AG04449 (cell line): ENCODE measurements around the gene FRMD6.

Experiments
- CTCF ChIA-PET: fragments of 350-600 bp; formaldehyde crosslinking; extraction: SDS; loops from one replicate; lab custom pipeline; 2021; ENCODE audit warnings: antibody characterized with exemption; lab: Yijun Ruan, JAX
- POLR2A ChIA-PET: fragments of 400-600, 350-600 bp; formaldehyde crosslinking; extraction: SDS; loops from one replicate; lab custom pipeline; 2020; ENCODE audit warnings: antibody characterized with exemption, inconsistent platforms; lab: Yijun Ruan, JAX
- DNase-seq: peaks from one replicate; pipeline ENCODE4 v3.0.0-alpha.2; 2010; ENCODE audit warnings: low read depth, low spot score
- H3K4me3 ChIP-seq: 2 replicates; pipeline ENCODE4 v1.5.1; 2011; ENCODE audit warnings: low read depth, mild to moderate bottlenecking, control low read depth, low read length
- TF ChIP-seq, protein P1 (sequence below): IDR thresholded peaks from one replicate; pipeline ENCODE4 v1.5.1; 2011; ENCODE audit warnings: mild to moderate bottlenecking, moderate library complexity, low read length, control low read depth, inconsistent platforms; ENCODE audit not compliant: insufficient read depth; ENCODE audit errors: missing control alignments

FRMD6 gene

GRCh38 chr14:51654533-51654845 is 2.8 kb downstream of the FRMD6 start:
- no peak for DNase-seq
- ChIA-PET POLR2A (interaction anchor here (0.7 kb wide), 1 partner anchor 54 kb away, joined by 3 read pairs; no protein-coding TSS in a partner anchor), CTCF (interaction anchor here (0.7 to 3.7 kb wide), 4 partner anchors 7 to 371 kb away, joined by 3 to 28 read pairs (median 13); no protein-coding TSS in a partner anchor)
- H3K4me3 ChIP-seq: peak overlapping the region; percentile 83
- TF ChIP-seq, protein P1, sequence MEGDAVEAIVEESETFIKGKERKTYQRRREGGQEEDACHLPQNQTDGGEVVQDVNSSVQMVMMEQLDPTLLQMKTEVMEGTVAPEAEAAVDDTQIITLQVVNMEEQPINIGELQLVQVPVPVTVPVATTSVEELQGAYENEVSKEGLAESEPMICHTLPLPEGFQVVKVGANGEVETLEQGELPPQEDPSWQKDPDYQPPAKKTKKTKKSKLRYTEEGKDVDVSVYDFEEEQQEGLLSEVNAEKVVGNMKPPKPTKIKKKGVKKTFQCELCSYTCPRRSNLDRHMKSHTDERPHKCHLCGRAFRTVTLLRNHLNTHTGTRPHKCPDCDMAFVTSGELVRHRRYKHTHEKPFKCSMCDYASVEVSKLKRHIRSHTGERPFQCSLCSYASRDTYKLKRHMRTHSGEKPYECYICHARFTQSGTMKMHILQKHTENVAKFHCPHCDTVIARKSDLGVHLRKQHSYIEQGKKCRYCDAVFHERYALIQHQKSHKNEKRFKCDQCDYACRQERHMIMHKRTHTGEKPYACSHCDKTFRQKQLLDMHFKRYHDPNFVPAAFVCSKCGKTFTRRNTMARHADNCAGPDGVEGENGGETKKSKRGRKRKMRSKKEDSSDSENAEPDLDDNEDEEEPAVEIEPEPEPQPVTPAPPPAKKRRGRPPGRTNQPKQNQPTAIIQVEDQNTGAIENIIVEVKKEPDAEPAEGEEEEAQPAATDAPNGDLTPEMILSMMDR: no peak

DNA sequence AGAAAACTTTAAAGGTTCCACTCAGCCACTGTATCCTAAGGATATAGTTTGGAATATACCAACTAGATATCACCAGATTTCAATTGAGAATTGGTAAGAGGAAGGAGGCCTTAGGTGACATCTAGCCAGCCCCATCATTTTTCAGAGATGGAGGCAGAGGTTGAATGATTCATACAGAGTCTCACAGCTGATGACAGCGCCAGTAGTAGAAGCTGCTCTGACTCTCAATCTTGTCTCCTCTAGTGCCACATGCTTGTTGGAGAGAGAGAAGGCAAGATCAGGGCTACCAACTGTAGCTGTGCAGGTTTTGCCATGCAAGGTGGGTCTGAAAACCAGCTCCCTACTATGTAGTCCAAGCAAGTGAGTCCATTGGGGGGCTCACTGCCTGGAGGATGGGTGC is 6.1 kb downstream of the FRMD6 start:
- TF ChIP-seq, protein P1: no peak
- POLR2A ChIA-PET: interaction anchor here (1.0 to 1.3 kb wide), 2 partner anchors 54 to 124 kb away, joined by 3 to 5 read pairs; no protein-coding TSS in a partner anchor
- no peak for DNase-seq
- CTCF ChIA-PET: interaction anchor here (0.9 to 4.0 kb wide), 6 partner anchors 10 to 355 kb away, joined by 3 to 24 read pairs (median 4); no protein-coding TSS in a partner anchor
- H3K4me3 ChIP-seq: peak overlapping the region; percentile 47

GRCh38 chr14:51658441-51659173 is 6.9 kb downstream of the FRMD6 start:
- ChIA-PET CTCF (interaction anchor here (1.0 to 4.0 kb wide), 5 partner anchors 9 to 376 kb away, joined by 3 to 24 read pairs (median 4); no protein-coding TSS in a partner anchor), POLR2A (interaction anchor here (0.7 to 1.3 kb wide), 5 partner anchors 21 to 219 kb away, joined by 3 to 5 read pairs (median 3); no protein-coding TSS in a partner anchor)
- no peak for DNase-seq
- H3K4me3 ChIP-seq: peak overlapping the region; percentile 47
- TF ChIP-seq, protein P1: no peak

GRCh38 chr14:51660741-51661140 is 9.0 kb downstream of the FRMD6 start:
- TF ChIP-seq, protein P1: no peak
- no peak overlapping the region; the same call in 1 of the 2 replicates for H3K4me3 ChIP-seq
- POLR2A ChIA-PET: no interaction called here
- no peak for DNase-seq
- CTCF ChIA-PET: interaction anchor here (0.9 kb wide), 1 partner anchor 116 kb away, joined by 4 read pairs; no protein-coding TSS in a partner anchor

DNA sequence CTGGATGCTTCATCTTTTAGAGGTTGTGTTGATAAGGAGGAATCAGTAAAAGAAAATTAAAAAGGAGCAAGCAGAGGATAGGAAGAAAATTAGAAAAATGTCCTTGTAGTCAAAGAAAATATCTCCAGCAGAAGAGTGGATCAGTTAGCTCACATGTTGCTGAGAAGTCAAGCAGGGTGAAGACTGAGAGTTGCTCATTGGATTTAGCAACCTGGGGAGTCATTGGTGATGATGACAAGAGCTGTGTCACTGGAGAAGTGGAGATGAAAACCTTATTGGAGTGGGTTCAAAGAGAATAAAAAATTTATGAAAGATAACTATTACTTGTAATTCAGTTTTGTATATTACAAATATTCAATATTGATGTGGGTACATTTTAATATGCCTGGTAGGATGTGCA is 9.8 kb downstream of the FRMD6 start:
- H3K4me3 ChIP-seq: no peak overlapping the region
- ChIA-PET CTCF (interaction anchor here (0.6 kb wide), 1 partner anchor 7 kb away, joined by 3 read pairs; no protein-coding TSS in a partner anchor), POLR2A (interaction anchor here (2.4 kb wide), 1 partner anchor 9 kb away, joined by 5 read pairs; no protein-coding TSS in a partner anchor)
- TF ChIP-seq, protein P1: no peak
- DNase-seq: no peak
